GM03348 (cell line): ENCODE data around the gene UMODL1.

Experiments
- DNase-seq: peaks from one replicate; pipeline ENCODE4 v3.0.0; 2012; ENCODE audit warnings: low spot score

The UMODL1 gene

DNA sequence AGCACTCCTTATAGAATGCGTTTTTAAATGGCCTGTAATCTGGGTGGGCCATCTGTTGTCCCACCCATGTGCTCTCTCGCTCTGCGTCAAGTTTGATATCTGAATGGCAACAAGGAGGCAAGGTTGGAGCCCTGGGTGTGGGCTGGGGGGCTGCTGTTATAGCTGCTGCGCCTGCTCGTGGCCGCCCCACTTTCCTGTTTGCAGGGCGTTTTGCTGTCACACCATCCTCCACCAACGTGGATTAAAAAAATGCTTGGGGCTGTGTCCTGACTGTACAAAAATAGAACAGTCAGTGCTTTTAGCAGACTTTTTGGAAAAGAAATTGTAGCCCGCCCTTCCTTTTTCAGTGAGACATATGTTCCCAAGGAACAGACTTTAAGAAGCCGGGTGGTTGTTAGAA lies 25.4 kb downstream of the UMODL1 start:
- peak; percentile 27 for DNase-seq

DNA sequence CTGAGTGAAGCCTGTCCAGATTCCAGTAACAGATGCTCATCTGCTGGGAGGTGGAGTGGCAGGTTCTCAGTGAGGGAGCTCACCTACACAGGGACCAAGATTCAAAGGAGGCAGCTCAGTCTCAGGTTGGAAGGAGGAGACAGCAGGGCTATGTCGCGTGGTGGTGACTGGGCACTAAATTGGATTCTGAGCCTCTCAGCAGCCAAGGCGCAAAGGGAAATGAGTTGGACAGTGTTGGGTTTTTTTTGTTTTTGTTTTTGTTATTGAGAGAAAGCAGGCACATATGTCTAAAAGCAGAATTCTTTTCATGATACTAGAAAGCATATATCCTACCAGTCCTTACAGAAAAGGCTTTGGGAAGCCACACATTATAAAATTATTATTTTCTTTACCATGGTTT lies 26.2 kb downstream of the UMODL1 start:
- DNase-seq, result no peak

DNA sequence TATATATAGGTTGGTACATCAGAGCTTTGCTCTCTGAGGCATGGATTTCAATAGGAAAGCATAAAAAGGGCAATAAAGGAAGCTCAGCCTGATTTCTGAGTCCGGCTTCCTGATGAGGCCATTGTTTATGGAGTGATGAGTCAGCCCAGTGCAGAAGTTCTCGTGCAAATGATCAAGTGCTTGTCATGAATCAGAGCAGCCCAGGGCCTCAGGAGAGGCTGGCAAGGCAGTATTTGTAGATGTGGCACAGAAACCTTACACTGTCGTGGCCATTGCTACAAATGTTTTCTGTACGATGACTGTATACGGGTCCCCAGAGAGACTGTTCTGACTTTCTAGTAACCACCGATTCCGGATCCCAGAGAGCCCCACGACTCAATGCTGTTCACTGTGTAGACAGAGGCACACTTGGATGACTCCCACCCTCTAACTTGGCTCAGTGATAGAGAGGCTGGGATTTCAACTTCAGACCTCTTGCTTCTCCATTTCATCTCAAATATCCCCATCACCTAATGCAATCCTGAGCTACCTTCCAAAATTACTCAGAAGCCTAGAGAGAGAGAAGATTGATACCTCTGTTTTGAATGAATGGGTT lies 26.8 kb downstream of the UMODL1 start:
- DNase-seq, result peak; percentile 93

DNA sequence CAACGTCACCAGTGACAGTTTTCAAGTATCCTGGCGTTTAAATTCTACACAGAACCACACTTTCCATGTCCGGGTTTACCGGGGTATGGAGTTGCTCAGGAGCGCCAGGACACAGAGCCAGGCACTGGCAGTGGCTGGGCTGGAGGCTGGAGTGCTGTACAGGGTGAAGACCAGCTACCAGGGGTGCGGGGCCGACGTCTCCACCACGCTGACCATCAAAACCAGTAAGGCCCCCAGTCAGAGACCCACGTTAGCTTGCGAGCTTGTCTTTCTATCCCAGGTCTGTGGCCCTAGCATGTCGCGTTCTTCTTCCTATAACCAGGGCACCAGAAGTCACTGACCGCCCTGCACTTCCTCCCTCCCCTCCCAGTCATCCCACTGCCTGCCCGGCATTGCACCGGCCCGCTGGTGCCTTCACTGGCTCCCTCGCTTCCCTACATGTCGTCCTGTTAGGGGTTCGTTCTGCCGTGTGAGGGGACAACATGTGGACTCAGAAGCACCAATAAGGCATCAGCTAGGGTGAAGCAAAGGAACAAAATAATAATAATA lies 27.9 kb downstream of the UMODL1 start:
- no peak for DNase-seq

DNA sequence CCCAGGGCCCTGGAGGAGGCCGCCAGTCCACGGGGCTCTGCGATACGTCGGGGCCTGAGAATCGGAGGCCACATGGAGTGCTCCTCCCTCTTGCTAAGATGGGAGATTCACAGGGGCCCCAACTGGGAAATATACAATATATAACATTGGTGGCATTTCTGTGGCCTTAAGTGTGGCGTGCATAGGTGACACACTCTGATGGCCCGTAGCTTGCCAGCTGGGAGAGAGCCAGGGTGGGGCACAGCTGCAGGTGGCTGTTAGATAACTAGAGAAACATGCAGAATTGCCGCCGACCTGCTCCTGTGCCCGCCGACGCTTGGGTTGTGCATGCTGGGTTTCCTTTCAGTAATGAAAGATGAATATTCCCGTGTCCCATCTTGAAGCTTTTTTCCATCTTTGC lies 30.1 kb downstream of the UMODL1 start:
- no peak for DNase-seq

DNA sequence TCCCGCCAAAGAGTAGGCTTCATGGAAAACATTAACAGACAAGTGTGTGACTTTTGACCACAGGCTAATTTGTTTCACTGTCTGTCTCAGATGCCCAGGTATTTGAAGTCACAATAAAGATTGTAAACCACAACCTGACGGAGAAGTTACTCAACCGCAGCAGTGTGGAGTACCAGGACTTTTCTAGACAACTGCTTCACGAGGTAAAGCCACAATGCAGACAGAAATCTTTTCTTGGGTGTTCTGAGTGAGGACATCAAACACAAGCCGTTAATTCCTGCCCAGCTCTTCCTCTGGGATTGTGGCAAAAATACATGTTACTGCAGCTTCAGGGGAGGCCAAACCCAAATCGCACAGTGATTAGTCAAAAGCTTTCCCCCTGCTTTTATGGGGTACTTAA lies 31.0 kb downstream of the UMODL1 start:
- no peak for DNase-seq

DNA sequence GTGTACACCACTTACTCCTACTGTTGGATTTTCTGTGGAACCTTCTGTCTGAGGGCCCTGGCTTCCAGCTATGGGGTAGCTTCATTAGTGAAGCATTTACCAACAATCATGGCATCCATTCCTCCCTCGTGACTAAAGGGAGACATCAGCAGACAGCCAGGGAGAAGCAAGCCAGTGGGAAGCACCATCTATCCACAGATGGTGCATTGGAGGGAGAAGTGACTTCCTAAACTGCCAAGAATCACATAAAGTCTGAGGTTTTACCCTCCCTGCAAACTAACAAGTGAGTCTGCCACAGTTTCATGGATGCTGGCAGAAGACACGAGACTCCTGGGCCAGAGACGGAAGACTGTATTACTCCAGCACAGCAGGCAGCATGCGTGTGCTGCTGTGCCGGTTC lies 31.4 kb downstream of the UMODL1 start:
- no peak for DNase-seq

DNA sequence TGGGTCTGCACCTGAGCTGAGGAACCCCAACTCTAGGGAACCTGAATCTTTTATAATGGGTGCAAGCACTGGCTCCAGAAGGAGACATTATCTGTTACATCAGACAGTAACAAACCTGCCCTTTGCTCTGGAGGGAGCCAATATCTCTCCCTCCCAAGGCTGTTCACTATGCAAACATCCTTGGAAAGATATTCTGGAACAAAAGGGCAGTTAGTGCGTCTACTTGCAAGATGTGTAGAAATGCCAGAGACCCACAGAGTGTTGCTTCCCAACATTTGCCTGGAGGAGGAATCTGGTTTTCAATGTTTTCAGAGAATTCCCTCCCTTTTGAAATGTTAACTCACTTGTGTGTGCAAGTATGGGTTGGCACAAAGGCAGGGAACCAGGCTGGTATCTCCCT lies 31.9 kb downstream of the UMODL1 start:
- no peak for DNase-seq

DNA sequence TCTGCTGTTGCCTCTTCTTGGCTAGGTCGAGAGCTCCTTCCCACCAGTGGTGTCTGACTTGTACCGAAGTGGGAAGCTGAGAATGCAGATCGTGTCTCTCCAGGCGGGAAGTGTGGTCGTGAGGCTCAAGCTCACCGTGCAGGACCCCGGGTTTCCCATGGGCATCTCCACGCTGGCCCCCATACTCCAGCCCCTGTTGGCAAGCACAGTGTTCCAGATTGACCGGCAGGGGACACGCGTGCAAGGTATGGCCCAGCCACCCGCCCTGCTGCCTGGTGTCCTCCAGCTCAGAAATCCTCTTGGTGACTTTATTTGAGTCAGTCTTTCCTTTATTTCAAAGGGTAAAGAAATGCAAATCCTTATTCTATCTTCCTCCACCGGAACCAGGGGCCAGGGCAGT lies 32.7 kb downstream of the UMODL1 start:
- DNase-seq, result no peak

DNA sequence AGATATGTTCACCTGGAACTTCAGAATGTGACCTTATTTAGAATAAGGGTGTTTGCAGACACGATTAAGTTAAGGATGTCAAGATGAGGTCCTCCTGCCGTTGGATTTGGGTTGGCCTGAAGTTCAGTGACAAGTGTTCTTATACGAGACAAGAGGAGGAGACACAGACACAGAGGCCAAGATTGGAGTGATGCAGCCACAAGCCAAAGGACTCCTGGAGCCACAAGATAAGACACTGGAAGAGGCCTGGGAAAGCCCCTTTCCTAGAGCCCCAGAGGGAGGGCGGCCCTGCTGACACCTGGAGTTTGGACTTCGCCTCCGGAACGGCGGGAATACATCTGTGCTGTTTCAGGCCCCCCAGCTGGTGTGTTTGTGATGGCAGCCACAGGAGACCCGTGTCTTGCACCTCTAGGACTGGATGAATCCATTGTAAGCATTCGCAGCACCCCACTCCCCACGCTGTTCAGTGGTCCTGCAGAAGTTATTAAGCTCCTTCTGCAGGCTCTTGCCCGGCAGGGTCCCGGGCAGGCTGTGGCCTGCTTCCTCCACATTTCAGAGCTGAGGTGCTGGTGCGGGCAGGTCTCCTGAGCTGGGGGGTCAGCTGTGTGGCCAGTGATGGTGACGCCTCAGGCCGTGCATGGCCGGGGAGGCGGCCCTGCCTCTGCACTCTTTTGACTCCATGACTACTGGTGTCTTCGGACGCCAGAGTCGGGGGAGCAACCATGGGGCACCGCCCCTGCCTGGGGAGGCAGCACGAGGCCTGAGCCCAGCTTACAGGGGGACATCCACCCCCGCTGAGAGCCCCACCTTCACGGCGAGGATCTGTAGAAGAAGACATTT lies 34.6 kb downstream of the UMODL1 start:
- no peak for DNase-seq

DNA sequence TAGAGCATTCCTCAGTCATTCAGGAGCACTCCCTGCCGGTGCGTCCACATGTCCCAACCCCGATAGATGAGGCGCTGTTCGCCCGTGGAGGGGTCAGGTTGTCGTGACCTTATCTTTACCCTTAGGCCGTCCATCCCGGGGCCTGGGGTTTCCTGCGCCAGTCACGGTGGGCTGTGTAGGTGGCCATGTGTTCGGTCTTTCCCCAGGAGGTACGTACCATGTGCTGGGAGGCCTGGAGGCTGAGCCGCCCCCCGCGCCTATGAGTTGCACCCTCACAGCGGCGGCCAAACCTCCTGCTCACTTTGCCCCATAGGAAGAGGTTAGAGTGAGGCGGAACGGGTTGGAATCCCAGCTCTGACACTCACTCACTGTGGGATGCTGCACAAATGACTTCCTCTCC lies 35.3 kb downstream of the UMODL1 start:
- no peak for DNase-seq

DNA sequence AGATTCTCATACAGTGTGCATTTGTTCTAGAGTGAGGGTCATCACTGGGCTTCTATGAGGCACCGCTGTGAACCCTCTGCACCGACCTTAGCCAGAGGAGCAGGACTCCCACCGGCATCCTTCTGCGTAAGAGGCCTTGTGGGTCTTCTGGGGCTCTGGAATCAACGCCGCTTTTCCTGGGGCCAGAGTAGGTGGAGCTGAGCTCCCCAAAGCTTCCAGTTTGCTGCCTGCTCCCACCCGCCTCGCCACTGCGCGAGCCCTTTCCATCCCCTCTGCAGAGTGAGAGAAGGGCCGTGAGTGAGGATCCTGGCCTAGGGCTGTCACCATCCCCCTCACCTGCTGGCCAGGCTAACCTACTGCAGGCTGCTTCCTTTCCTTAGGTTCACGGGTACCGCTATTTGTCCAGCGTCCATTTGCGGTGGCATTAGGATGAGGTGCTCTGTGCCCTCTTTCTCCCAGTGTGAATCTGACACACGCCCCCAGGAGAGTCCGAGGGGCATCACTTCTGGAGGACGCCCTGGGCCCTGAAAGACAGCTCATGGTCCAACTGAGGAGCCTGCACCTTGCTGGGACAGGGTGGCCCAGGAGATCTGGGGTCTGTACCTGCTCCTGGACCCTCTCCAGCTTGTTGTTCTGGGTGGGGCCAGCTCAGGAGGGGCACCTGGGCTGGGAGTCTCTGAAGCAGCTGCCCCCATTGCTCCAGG lies 36.2 kb downstream of the UMODL1 start:
- DNase-seq, result no peak

DNA sequence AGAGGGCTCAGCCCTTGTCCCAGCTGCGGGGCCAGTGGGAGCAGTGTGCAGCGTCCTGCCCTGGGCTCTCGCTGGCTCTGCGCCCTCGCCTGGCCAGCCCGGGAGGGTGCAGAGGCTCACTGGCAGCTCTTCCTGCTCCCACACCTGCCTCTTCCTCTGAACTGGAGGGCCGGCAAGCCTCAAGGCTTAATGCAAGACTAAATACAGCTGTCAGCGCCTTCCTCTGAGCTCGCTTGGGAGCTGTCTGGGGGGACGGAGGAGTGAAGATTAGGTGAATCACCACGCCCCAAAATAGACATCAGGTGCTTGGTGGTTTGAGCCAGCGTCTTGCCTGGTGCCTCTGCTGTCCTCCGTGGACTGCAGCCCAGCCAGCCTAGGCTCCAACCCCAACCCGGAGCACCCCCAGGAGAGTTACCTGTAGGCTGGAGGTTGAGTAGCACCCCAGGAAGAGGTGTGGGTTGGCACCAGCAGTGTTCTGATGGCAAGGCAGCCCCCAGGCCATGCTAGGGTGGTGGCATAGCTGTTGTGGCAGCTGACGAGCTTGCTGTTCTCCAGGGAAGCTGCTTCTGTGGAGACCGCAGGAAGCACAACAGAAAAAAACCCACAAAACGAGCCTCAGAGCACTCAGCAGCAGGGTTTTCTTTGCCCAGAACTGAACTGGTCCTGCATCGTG lies 36.9 kb downstream of the UMODL1 start:
- DNase-seq, result peak; percentile 84

DNA sequence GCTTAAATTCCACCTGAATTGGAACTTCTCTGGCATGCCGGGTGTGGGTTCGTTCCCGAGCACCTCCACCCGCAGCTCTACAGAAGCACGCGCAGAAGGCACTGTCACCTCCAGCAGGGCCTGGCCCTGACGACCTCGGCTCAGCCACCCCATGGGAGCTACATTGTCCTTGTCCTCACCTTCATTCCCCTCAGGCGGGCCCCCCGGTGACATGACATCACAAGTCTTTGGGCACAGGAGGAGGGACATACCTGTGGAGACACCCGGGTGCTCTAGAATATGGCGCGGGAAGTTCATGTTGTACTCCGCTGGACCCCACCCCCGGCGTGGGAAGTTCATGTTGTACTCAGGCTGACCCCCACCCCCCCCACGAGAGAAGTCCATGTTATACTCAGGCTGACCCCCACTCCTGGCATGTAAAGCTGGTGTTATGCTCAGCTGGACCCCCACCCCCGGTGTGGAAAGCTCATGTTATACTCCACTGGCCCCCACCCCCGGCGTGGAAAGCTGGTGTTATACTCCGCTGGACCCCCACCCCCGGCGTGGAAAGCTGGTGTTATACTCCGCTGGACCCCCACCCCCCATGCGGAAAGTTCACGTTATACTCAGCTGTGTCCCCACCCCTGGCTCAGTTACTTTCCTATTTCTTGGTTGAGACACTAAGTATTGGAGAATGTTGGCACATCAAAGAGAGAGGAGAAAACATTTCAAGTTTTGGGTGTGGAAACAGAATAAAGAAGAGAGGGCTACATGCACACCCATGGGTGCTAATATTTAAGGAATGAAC lies 37.6 kb downstream of the UMODL1 start:
- DNase-seq, result no peak

DNA sequence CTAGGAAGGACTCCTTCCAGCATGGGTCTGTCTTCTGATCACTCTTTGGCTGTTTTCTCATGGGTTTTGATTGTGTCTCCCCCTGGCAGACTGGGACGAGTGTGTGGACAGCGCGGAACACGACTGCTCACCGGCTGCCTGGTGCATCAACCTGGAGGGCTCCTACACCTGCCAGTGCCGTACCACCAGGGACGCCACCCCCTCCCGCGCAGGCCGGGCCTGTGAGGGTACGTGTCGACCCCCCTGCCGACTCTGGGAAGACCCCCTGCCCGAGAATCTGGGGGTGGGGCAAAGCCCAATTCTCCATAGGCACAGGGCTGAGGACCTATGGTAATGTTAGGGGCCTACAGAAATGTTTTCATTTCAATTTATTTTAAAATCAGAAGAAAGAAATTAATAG lies 38.4 kb downstream of the UMODL1 start:
- DNase-seq, result no peak

DNA sequence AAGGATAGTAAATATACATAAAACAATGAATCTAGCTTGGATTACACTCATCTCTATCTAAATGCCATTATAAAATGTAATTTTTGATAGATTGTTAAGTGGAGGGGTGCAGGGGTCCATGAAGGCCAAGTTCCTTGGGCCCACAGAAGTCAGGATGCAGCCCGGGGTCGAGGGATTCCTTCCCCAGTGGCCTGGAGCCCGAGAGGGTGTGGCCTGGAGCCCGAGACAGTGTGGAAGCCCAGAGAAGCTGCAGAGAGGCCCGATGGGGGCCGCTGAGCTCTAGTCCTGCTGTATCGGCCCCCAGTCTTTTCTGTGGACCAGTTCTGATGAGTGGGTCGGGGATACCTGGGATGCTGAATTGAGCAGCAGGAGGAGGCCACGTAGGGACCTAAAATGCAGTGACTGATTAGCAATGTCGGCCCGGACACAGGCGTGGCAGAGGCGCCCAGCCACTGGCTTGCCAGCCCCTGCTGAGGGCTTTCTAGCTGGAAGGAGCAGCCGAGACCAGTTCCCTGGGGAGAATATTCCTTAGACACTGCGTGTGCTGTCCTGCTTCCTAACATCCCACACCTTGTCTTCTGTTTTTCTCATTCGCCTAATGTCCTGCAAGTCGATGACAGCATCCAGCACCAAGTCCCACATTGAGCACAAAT lies 38.9 kb downstream of the UMODL1 start:
- DNase-seq, result no peak

DNA sequence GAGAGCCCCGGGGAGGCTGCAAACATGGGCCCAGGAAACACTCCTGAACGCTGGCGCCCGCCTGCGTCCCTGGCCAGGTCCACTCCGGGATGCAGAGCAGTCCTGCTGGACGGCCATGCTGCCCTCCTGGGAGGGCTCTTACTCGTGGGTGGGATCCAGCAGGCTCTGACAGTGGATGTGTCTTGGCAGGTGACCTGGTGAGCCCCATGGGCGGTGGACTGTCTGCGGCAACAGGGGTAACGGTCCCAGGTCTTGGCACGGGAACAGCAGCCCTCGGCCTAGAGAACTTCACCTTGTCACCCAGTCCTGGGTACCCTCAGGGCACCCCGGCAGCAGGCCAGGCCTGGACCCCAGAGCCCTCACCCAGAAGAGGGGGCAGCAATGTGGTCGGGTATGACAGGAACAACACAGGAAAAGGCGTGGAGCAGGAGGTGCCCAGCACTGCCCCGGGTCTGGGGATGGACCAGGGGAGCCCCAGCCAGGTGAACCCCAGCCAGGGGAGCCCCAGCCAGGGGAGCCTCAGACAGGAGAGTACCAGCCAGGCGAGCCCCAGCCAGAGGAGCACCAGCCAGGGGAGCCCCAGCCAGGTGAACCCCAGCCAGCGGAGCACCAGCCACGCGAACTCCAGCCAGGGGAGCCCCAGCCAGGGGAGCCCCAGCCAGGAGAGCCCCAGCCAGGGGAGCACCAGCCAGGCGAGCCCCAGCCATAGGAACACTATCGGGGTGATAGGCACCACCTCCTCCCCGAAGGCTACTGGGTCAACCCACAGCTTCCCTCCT lies 39.8 kb downstream of the UMODL1 start:
- DNase-seq, result no peak

DNA sequence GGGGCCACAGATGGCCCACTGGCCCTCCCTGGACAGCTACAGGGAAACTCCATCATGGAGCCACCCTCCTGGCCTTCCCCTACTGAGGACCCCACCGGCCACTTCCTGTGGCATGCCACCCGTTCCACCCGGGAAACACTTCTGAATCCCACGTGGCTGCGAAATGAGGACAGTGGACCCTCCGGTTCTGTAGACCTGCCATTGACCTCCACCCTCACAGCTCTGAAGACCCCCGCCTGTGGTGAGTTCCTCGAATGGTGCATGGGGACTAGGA lies 40.3 kb downstream of the UMODL1 start:
- DNase-seq, result no peak

DNA sequence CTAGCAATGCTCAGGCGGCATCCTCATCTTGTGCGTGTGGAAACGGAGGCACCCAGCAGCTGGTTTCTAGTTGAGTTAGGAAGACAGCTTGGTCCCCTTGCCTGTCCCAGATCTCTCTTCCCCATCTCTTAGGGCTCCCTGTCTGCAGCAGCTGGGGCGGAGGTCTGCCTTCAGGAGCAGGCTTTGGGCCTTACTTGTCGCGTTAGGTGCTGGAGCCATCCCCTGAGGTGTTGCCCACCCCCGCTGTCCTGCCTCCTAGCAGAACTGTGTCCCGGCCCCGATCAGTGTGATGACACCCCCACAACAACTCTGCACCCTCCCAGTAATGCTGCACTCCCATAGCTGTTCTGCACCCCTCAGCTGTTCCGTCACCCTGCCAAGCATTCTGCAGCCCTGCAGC lies 40.7 kb downstream of the UMODL1 start:
- DNase-seq, result no peak

DNA sequence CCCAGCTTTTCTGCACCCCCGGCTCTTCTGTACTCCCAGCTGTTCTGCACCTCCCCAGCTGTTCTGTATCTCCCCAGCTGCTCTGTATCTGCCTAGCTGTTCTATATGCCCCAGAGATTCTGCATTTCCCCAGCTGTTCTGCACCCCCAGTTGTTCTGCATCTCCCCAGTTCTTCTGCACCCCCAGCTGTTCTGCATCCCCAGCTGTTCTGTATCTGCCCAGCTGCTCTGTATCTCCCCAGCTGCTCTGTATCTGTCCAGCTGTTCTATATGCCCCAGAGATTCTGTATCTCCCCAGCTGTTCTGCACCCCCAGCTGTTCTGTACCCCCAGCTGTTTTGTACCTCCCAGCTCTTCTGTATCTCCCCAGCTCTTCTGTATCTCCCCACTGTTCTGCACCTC lies 41.1 kb downstream of the UMODL1 start:
- DNase-seq, result no peak

DNA sequence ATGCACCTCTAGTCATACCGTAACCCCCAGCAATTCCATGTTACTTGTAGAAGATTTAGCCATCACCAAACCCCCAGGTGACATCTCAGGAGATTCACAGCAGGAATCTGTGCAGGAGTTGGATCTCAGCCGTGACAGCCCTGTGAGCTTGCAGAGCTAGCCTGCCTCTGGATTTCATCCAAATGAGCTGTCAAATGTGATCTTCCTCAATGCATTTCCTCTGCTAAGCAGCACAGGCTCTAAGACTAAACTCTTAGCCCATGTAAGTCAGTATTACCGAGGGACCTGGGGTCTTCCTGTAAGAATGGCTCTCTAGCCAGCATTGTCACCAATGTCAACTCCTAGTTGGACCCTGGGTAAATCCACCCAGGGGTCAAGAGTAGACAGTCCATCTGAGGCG lies 41.7 kb downstream of the UMODL1 start:
- DNase-seq, result no peak
